GM12878 (cell line): ENCODE data around the gene ASB2. TPM values are rescaled to one million over a fixed set of nuclear protein-coding genes. Genes with fewer than 3 reads are reported as not detected.

Source experiments
- DPF2 ChIP-seq: fragments of 450-650 bp; IDR thresholded peaks from 2 replicates; pipeline ENCODE4 v1.6.1; 2017; ENCODE audit warnings: mild to moderate bottlenecking
- EED ChIP-seq: sonication (generic); IDR thresholded peaks from 2 replicates; pipeline ENCODE4 v1.6.1; 2016; ENCODE audit warnings: antibody characterized with exemption, low read depth
- EP300 ChIP-seq, 2 experiments: fragments of 150-350 bp in 1 of 2; IDR thresholded peaks; 2 replicates each; pipeline ENCODE4 v1.6.1; 2011 to 2012; ENCODE audit warnings: low read depth in 2 of 2, low read length in 2 of 2, borderline replicate concordance in 1 of 2, improper control_type of control experiment in 1 of 2, inconsistent platforms in 1 of 2; ENCODE audit not compliant: control insufficient read depth in 1 of 2
- FOXM1 ChIP-seq: IDR thresholded peaks from 2 replicates; pipeline ENCODE4 v1.6.1; 2012; ENCODE audit warnings: low read depth, mild to moderate bottlenecking, inconsistent platforms, low read length, moderate library complexity
- HDAC2 ChIP-seq: fragments of 200-600 bp; sonication (generic); IDR thresholded peaks from 2 replicates; pipeline ENCODE4 v1.6.1; 2017
- IRF4 ChIP-seq: IDR thresholded peaks from 2 replicates; pipeline ENCODE4 v1.6.1; 2011; ENCODE audit warnings: low read depth, low read length
- KLF5 ChIP-seq: fragments of 450-650 bp; IDR thresholded peaks from 2 replicates; pipeline ENCODE4 v1.6.1; 2014; ENCODE audit warnings: mild to moderate bottlenecking; ENCODE audit not compliant: partially characterized antibody
- LARP7 ChIP-seq: fragments of 450-650 bp; IDR thresholded peaks from 2 replicates; pipeline ENCODE4 v1.6.1; 2017; ENCODE audit warnings: mild to moderate bottlenecking
- MYC ChIP-seq: IDR thresholded peaks from 2 replicates; pipeline ENCODE4 v1.6.1; 2011; ENCODE audit warnings: mild to moderate bottlenecking, low read length, moderate library complexity, inconsistent platforms; ENCODE audit not compliant: insufficient read depth, insufficient replicate concordance, insufficient read length, severe bottlenecking
- NBN ChIP-seq: fragments of 450-650 bp; IDR thresholded peaks from 2 replicates; pipeline ENCODE4 v1.6.1; 2016
- NFYA ChIP-seq: IDR thresholded peaks from 2 replicates; pipeline ENCODE4 v1.6.1; 2011; ENCODE audit warnings: low read depth, mild to moderate bottlenecking, low read length, improper control_type of control experiment, borderline replicate concordance
- NR2C1 ChIP-seq: fragments of 450-650 bp; IDR thresholded peaks from 2 replicates; pipeline ENCODE4 v1.6.1; 2017; ENCODE audit warnings: antibody characterized with exemption, mild to moderate bottlenecking, moderate library complexity
- NRF1 ChIP-seq: conservative IDR thresholded peaks from 2 replicates; pipeline ENCODE4 v1.6.1; 2011; ENCODE audit warnings: mild to moderate bottlenecking, low read depth, low read length, improper control_type of control experiment
- RAD51 ChIP-seq: fragments of 450-650 bp; IDR thresholded peaks from 2 replicates; pipeline ENCODE4 v1.6.1; 2016; ENCODE audit warnings: moderate library complexity, mild to moderate bottlenecking, inconsistent platforms
- SIX5 ChIP-seq: IDR thresholded peaks from 2 replicates; pipeline ENCODE4 v1.6.1; 2011; ENCODE audit warnings: mild to moderate bottlenecking, low read depth, low read length, moderate library complexity; ENCODE audit not compliant: severe bottlenecking
- TARDBP ChIP-seq: IDR thresholded peaks from 2 replicates; pipeline ENCODE4 v1.6.1; 2016; ENCODE audit warnings: borderline replicate concordance
- TCF12 ChIP-seq: IDR thresholded peaks from 2 replicates; pipeline ENCODE4 v1.6.1; 2011; ENCODE audit warnings: low read depth, mild to moderate bottlenecking, low read length
- TCF7 ChIP-seq: IDR thresholded peaks from 2 replicates; pipeline ENCODE4 v1.6.1; 2014; ENCODE audit warnings: antibody characterized with exemption, borderline replicate concordance
- ZSCAN29 ChIP-seq: fragments of 450-650 bp; IDR thresholded peaks from 2 replicates; pipeline ENCODE4 v1.6.1; 2017; ENCODE audit warnings: mild to moderate bottlenecking, moderate library complexity
- ZZZ3 ChIP-seq: IDR thresholded peaks from 2 replicates; pipeline ENCODE4 v1.6.1; 2011; ENCODE audit warnings: low read depth; ENCODE audit not compliant: control insufficient read depth, insufficient read length
- polyA plus RNA-seq, 11 experiments: library from polyadenylated mRNA; depleted of rRNA in 4 of 11; unstranded in 6 of 11; stranded (reverse) in 5 of 11; fragments of >200 nt; fragmentation: Nextera tagmentation in 4 of 11; fragmentation: Illumina TruSeq in 1 of 11; extraction: Ambion mirVana in 4 of 11; extraction: Trizol in 1 of 11; gene quantifications; 1 replicate in 1 of 11; 2 replicates in 10 of 11; pipeline versions ENCODE4 v1.2.1 to v1.2.3, GENCODE V29; 2011 to 2016; ENCODE audit warnings: inconsistent platforms in 2 of 11, missing spikeins in 2 of 11, low read depth in 1 of 11
- total RNA-seq, 4 experiments: library from RNA; depleted of rRNA in 3 of 4; stranded (reverse); fragments of >200 nt in 3 of 4; fragmentation: Illumina TruSeq in 1 of 4; extraction: Trizol in 1 of 4; gene quantifications; 2 replicates each; pipeline versions ENCODE4 v1.2.1 to v1.2.3, GENCODE V29; 2013 to 2021
- TF ChIP-seq, protein P1 (sequence below): IDR thresholded peaks from 2 replicates; pipeline ENCODE4 v1.6.1; 2011; ENCODE audit warnings: borderline replicate concordance, low read depth, mild to moderate bottlenecking, moderate library complexity, mixed read lengths, low read length; ENCODE audit not compliant: insufficient read depth; ENCODE audit errors: extremely low read length
- TF ChIP-seq, protein P2 (sequence below): IDR thresholded peaks from 2 replicates; pipeline ENCODE4 v1.6.1; 2011; ENCODE audit warnings: mild to moderate bottlenecking, low read depth, low read length, moderate library complexity; ENCODE audit not compliant: insufficient replicate concordance
- TF ChIP-seq, protein P3 (sequence below): fragments of 450-650 bp; IDR thresholded peaks from 2 replicates; pipeline ENCODE4 v1.6.1; 2016; ENCODE audit warnings: mild to moderate bottlenecking
- TF ChIP-seq, protein P4 (sequence below): fragments of 150-350 bp; IDR thresholded peaks from 2 replicates; pipeline ENCODE4 v1.6.1; 2014; ENCODE audit warnings: mild to moderate bottlenecking, low read depth, low read length

The ASB2 gene
- total and polyA plus RNA-seq, 10 of the 15 experiments (the other 5 are each of a cell fraction or from before 2014, with no cell fraction given): 3.0 to 54.8 (median 33.5) TPM

DNA sequence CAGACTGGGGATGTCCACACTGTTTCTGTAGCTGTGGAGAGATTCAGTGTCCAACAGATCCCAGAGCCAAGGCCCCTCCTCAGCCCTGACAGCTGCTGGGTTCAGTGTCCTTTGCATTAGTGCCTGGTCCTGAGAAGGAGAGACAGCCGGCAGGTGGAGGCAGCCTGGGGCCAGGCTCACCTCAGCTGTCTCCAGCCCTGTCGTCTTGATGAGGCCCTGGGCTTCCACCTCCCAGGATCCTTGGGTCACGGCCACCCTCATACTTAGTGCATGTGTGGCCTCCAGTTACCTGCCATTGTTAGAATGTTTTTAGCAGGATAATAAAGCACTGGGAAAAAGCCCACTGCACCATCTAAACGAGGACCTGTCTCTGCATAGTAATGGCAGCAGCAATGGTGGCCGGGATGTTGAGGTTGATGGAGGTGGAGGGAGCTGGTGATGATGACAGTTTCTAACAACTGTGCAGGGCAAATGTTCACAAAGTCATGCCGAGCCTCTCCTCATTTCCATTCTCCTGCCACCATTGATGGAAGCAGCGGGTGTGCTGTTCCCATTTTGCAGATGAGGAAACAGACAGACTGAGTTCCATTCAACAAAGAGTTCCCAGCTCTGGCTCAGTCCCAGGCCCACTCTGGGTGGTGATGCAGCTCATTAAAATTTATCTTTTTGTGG, 17.7 kb downstream of the ASB2 start (continued):
- TF ChIP-seq FOXM1 (no peak), LARP7 (no peak), TARDBP (no peak), RAD51 (no peak), NRF1 (no peak), NR2C1 (no peak), NFYA (no peak), NBN (no peak), HDAC2 (no peak), ZZZ3 (no peak), MYC (no peak), EP300 (IDR thresholded peaks at IDR 0.05; ENCODE audit: borderline replicate concordance in 1 of 2, control insufficient read depth in 1 of 2, low read depth in 2 of 2, low read length in 2 of 2) (no peak), DPF2 (no peak), KLF5 (no peak), SIX5 (no peak), ZSCAN29 (no peak), IRF4 (no peak), EED (no peak), TCF7 (no peak), TCF12 (no peak)
- TF ChIP-seq, protein P1, sequence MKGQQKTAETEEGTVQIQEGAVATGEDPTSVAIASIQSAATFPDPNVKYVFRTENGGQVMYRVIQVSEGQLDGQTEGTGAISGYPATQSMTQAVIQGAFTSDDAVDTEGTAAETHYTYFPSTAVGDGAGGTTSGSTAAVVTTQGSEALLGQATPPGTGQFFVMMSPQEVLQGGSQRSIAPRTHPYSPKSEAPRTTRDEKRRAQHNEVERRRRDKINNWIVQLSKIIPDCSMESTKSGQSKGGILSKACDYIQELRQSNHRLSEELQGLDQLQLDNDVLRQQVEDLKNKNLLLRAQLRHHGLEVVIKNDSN: no peak
- TF ChIP-seq, protein P2, sequence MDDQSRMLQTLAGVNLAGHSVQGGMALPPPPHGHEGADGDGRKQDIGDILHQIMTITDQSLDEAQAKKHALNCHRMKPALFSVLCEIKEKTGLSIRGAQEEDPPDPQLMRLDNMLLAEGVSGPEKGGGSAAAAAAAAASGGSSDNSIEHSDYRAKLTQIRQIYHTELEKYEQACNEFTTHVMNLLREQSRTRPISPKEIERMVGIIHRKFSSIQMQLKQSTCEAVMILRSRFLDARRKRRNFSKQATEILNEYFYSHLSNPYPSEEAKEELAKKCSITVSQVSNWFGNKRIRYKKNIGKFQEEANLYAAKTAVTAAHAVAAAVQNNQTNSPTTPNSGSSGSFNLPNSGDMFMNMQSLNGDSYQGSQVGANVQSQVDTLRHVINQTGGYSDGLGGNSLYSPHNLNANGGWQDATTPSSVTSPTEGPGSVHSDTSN: no peak
- TF ChIP-seq, protein P3, sequence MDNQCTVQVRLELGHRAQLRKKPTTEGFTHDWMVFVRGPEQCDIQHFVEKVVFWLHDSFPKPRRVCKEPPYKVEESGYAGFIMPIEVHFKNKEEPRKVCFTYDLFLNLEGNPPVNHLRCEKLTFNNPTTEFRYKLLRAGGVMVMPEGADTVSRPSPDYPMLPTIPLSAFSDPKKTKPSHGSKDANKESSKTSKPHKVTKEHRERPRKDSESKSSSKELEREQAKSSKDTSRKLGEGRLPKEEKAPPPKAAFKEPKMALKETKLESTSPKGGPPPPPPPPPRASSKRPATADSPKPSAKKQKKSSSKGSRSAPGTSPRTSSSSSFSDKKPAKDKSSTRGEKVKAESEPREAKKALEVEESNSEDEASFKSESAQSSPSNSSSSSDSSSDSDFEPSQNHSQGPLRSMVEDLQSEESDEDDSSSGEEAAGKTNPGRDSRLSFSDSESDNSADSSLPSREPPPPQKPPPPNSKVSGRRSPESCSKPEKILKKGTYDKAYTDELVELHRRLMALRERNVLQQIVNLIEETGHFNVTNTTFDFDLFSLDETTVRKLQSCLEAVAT: no peak
- TF ChIP-seq, protein P4, sequence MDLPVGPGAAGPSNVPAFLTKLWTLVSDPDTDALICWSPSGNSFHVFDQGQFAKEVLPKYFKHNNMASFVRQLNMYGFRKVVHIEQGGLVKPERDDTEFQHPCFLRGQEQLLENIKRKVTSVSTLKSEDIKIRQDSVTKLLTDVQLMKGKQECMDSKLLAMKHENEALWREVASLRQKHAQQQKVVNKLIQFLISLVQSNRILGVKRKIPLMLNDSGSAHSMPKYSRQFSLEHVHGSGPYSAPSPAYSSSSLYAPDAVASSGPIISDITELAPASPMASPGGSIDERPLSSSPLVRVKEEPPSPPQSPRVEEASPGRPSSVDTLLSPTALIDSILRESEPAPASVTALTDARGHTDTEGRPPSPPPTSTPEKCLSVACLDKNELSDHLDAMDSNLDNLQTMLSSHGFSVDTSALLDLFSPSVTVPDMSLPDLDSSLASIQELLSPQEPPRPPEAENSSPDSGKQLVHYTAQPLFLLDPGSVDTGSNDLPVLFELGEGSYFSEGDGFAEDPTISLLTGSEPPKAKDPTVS: no peak
